Liver (tissue), 9 donors: ENCODE data around the gene UNC79. TPM values are rescaled to one million over a fixed set of nuclear protein-coding genes. Genes with fewer than 3 reads are reported as not detected.

Experiments
- DNase-seq: peaks from one replicate; pipeline ENCODE4 v3.0.0-alpha.2; 2017; ENCODE audit warnings: low spot score
- H3K27ac ChIP-seq, 2 donors: one replicate each; pipeline ENCODE4 v1.7.0; 2013; ENCODE audit warnings: inconsistent platforms in 2 of 2, low read length in 2 of 2, control low read depth in 1 of 2, low read depth in 1 of 2, mild to moderate bottlenecking in 1 of 2
- H3K27me3 ChIP-seq, 4 donors: one replicate each; pipeline versions ENCODE4 v1.6.1 to v1.7.0; 2013; ENCODE audit warnings: low read length in 3 of 4, inconsistent platforms in 1 of 4, mild to moderate bottlenecking in 1 of 4, moderate library complexity in 1 of 4; ENCODE audit not compliant: control insufficient read depth in 4 of 4, insufficient read depth in 4 of 4
- H3K36me3 ChIP-seq, 4 donors: one replicate each; pipeline versions ENCODE4 v1.6.1 to v1.7.0; 2013; ENCODE audit warnings: low read length in 3 of 4, mild to moderate bottlenecking in 3 of 4, low read depth in 1 of 4, moderate library complexity in 1 of 4; ENCODE audit not compliant: control insufficient read depth in 4 of 4, insufficient read depth in 3 of 4
- H3K4me1 ChIP-seq, 4 donors: one replicate each; pipeline versions ENCODE4 v1.6.1 to v1.7.0; 2013; ENCODE audit warnings: low read length in 3 of 4, mild to moderate bottlenecking in 3 of 4, moderate library complexity in 1 of 4; ENCODE audit not compliant: control insufficient read depth in 4 of 4, insufficient read depth in 4 of 4
- H3K4me3 ChIP-seq, 3 donors: one replicate each; pipeline versions ENCODE4 v1.6.1 to v1.7.0; 2013; ENCODE audit warnings: low read length in 3 of 3, control low read depth in 1 of 3, low read depth in 1 of 3, mild to moderate bottlenecking in 1 of 3
- H3K9ac ChIP-seq, 2 donors: one replicate each; pipeline ENCODE4 v1.7.0; 2013; ENCODE audit warnings: low read length in 2 of 2, mild to moderate bottlenecking in 2 of 2, moderate library complexity in 2 of 2, control low read depth in 1 of 2, low read depth in 1 of 2
- H3K9me3 ChIP-seq, 4 donors: one replicate each; pipeline versions ENCODE4 v1.6.1 to v1.7.0; 2013; ENCODE audit warnings: low read length in 3 of 4; ENCODE audit not compliant: control insufficient read depth in 4 of 4
- HNF4A ChIP-seq, 2 donors: conservative IDR thresholded peaks; 2 replicates each; pipeline ENCODE4 v1.6.1; 2016; ENCODE audit warnings: antibody characterized with exemption in 2 of 2, mild to moderate bottlenecking in 2 of 2
- HNF4G ChIP-seq: IDR thresholded peaks from 2 replicates; pipeline ENCODE4 v1.6.1; 2016; ENCODE audit warnings: antibody characterized with exemption
- JUND ChIP-seq, 2 donors: IDR thresholded peaks; 2 replicates each; pipeline ENCODE4 v1.6.1; 2016; ENCODE audit warnings: antibody characterized with exemption in 2 of 2
- NR2F2 ChIP-seq: IDR thresholded peaks from 2 replicates; pipeline ENCODE4 v1.6.1; 2016; ENCODE audit warnings: antibody characterized with exemption
- RAD21 ChIP-seq, 2 donors: IDR thresholded peaks; 2 replicates each; pipeline ENCODE4 v1.6.1; 2016; ENCODE audit warnings: antibody characterized with exemption in 2 of 2, mild to moderate bottlenecking in 2 of 2
- REST ChIP-seq: IDR thresholded peaks from 2 replicates; pipeline ENCODE4 v1.6.1; 2016; ENCODE audit warnings: antibody characterized with exemption, mild to moderate bottlenecking
- RXRA ChIP-seq, 2 donors: IDR thresholded peaks; 2 replicates each; pipeline ENCODE4 v1.6.1; 2017 to 2018; ENCODE audit warnings: antibody characterized with exemption in 2 of 2, mild to moderate bottlenecking in 1 of 2
- SP1 ChIP-seq: IDR thresholded peaks from 2 replicates; pipeline ENCODE4 v1.6.1; 2018; ENCODE audit warnings: antibody characterized with exemption, mild to moderate bottlenecking
- TAF1 ChIP-seq: conservative IDR thresholded peaks from 2 replicates; pipeline ENCODE4 v1.6.1; 2016; ENCODE audit warnings: antibody characterized with exemption, mild to moderate bottlenecking
- YY1 ChIP-seq: IDR thresholded peaks from 2 replicates; pipeline ENCODE4 v1.6.1; 2016; ENCODE audit warnings: antibody characterized with exemption, mild to moderate bottlenecking
- WGBS: extraction: QIAGEN DNeasy Blood & Tissue Kit; methylation state at CpG from one replicate; pipeline ENCODE4 v1.1.7; 2013; 5-methylcytosine and 5-hydroxymethylcytosine counted together
- polyA plus RNA-seq, 2 donors: library from polyadenylated mRNA; stranded (reverse) in 1 of 2; unstranded in 1 of 2; fragments of 200-250 nt in 1 of 2; fragments of >200 nt in 1 of 2; fragmentation: Nextera tagmentation in 1 of 2; extraction: Ambion mirVana in 1 of 2; gene quantifications; one replicate each; pipeline versions ENCODE4 v1.2.1 to v1.2.3, GENCODE V29; 2013 to 2015
- total RNA-seq, 2 donors: library from RNA; depleted of rRNA; stranded (reverse); fragments of >200 nt; gene quantifications; one replicate each; pipeline ENCODE4 v1.2.3, GENCODE V29; 2014
- TF ChIP-seq, protein P1 (sequence below): IDR thresholded peaks from 2 replicates; pipeline ENCODE4 v1.6.1; 2016; ENCODE audit warnings: antibody characterized with exemption
- TF ChIP-seq, protein P2 (sequence below): IDR thresholded peaks from 2 replicates; pipeline ENCODE4 v1.6.1; 2016; ENCODE audit warnings: antibody characterized with exemption
- TF ChIP-seq, protein P3 (sequence below): fragments of 150-350 bp; IDR thresholded peaks from 2 replicates; pipeline ENCODE4 v1.5.1; 2017; ENCODE audit warnings: improper control_type of control experiment, low read depth, low read length; ENCODE audit not compliant: missing input control
- donor health status: healthy.
- donor health status: healthy.
- donor health status: healthy.
- donor health status: healthy.
- donor health status: healthy.

UNC79 gene
- total and polyA plus RNA-seq, 4 donors, result 0.01 to 0.08 (median 0.05) TPM; not detected in 1

DNA sequence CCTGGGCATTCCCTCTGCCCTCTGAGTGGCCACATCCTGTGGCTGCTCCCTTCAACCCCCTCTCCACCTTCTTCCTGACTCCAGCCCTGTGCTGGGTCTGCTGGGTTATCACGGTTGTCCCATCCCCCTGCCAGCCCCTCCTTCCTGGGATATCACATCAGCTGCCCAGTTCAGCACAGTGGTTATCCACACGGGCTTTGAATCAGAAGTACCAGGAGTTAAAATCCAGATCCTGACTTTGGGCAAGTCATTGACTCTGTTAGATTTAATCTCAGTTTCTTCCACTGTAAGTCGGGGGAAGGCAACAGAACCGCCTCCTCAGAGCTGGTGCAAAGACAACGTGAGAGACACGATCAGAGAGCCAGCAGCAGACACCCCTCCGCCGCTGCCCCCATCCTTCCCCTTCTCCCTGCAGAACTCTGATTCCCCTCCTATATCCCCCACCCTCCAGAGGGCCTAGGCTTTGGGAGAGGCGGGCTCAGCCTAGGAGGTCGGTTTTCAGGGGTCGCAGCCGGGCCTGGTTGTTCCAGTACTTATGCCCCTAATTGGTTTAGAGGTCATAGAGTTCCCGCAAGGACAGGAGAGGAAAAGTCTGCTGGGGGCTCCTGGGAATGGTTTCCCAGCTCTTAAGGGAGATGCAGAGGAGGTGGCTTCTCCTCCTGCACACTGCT is 315.0 kb downstream of the UNC79 start:
- 63% methylated on average over 13 of the region's 13 CpGs for WGBS
- no peak for DNase-seq
- no peak for TF ChIP-seq JUND (IDR thresholded peaks at IDR 0.05)
- TF ChIP-seq SP1, result no peak
- no peak for TF ChIP-seq TAF1
- TF ChIP-seq YY1, result no peak
- no peak for TF ChIP-seq HNF4G
- Histone ChIP-seq H3K9me3 (no peaks in the 10 kb centered on the region), H3K27ac (no peak overlapping the region), H3K36me3 (no peaks in the 10 kb centered on the region), H3K4me1 (no peaks in the 10 kb centered on the region), H3K27me3 (peaks cover 0 to 3% (median 0%) of the 10 kb centered on the region in 4 donors), H3K9ac (no peak overlapping the region), H3K4me3 (no peak overlapping the region)

DNA sequence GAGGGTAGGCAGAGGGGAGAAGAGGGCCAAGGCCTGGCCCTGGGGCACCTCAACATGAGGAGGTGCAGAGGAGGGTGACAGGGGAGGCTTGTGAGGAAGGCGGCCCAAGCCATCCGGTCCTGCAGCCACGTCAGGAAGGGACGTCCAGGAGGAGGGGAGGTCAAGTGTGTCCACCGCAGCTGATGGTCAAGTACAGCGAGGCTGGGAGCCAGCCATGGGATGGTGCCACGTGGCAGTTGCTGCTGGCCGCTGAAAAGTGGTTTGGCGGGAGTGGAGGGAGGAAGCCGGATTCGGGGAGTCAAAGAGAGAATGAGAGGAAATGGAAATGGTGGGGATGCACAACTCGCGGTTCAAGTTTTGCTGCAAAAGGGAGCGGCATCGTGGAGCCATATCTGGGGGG is 316.4 kb downstream of the UNC79 start:
- Histone ChIP-seq H3K4me1 (no peaks in the 10 kb centered on the region), H3K27me3 (peaks cover 0 to 3% (median 0%) of the 10 kb centered on the region in 4 donors), H3K36me3 (no peaks in the 10 kb centered on the region), H3K9ac (no peak overlapping the region), H3K4me3 (no peak overlapping the region), H3K27ac (no peak overlapping the region), H3K9me3 (no peaks in the 10 kb centered on the region)
- WGBS, result 82% methylated on average over 15 of the region's 15 CpGs
- DNase-seq, result no peak
- TF ChIP-seq HNF4A (conservative IDR thresholded peaks at IDR 0.05) (no peak), RXRA (IDR thresholded peaks at IDR 0.05) (no peak), REST (no peak), HNF4G (no peak), NR2F2 (no peak), RAD21 (IDR thresholded peaks at IDR 0.05) (no peak), TAF1 (no peak), SP1 (no peak)
- TF ChIP-seq, protein P1, sequence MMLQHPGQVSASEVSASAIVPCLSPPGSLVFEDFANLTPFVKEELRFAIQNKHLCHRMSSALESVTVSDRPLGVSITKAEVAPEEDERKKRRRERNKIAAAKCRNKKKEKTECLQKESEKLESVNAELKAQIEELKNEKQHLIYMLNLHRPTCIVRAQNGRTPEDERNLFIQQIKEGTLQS, result no peak
- TF ChIP-seq, protein P2, sequence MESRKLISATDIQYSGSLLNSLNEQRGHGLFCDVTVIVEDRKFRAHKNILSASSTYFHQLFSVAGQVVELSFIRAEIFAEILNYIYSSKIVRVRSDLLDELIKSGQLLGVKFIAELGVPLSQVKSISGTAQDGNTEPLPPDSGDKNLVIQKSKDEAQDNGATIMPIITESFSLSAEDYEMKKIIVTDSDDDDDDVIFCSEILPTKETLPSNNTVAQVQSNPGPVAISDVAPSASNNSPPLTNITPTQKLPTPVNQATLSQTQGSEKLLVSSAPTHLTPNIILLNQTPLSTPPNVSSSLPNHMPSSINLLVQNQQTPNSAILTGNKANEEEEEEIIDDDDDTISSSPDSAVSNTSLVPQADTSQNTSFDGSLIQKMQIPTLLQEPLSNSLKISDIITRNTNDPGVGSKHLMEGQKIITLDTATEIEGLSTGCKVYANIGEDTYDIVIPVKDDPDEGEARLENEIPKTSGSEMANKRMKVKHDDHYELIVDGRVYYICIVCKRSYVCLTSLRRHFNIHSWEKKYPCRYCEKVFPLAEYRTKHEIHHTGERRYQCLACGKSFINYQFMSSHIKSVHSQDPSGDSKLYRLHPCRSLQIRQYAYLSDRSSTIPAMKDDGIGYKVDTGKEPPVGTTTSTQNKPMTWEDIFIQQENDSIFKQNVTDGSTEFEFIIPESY, result no peak
- TF ChIP-seq, protein P3, sequence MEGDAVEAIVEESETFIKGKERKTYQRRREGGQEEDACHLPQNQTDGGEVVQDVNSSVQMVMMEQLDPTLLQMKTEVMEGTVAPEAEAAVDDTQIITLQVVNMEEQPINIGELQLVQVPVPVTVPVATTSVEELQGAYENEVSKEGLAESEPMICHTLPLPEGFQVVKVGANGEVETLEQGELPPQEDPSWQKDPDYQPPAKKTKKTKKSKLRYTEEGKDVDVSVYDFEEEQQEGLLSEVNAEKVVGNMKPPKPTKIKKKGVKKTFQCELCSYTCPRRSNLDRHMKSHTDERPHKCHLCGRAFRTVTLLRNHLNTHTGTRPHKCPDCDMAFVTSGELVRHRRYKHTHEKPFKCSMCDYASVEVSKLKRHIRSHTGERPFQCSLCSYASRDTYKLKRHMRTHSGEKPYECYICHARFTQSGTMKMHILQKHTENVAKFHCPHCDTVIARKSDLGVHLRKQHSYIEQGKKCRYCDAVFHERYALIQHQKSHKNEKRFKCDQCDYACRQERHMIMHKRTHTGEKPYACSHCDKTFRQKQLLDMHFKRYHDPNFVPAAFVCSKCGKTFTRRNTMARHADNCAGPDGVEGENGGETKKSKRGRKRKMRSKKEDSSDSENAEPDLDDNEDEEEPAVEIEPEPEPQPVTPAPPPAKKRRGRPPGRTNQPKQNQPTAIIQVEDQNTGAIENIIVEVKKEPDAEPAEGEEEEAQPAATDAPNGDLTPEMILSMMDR, result no peak
